Globus pallidus (tissue), 1 donor: ENCODE data around the gene ANKRD13A.
"Not testable (repeated sequence)": the region's sequence is repeated elsewhere in the genome, so short reads cannot be mapped to it uniquely, and the experiment has no call there.

Experiments used
- DNase-seq: peaks from one replicate; pipeline ENCODE4 v3.0.0-alpha.2; 2015; ENCODE audit warnings: low spot score

Gene ANKRD13A

DNA sequence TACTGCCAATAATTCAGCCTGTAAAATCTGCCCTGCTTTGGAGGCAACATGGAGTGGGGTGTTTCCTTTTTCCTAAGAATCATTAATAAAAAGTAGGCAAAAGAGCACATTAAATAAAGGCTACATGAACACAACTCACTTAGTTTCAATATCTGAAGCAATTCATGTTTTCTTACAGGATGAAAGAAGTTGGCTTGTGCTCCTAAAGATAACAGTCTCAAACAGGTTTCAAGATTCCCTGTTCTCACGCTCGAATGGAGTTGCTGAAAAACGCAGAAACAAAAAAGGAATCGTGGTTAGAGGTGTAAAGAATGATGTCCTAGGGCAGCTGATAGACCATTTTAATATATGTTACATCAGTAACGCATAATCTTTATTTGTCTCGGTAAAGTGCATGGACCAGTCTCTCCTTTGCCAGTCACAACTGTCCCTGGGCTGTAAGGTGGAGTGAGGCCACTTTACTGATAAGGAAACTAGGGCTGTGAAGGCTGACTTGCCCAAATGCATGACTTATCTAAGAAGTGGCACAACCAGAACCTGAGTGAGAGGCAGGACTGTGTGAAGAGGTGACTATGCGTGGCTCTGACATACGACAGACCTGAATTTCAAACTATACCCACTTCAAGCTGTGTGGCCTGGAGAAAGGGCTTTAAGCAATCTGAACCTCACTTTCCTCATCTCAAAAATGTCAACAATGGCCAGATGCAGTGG, 15.6 kb upstream of the ANKRD13A start:
- no peak for DNase-seq

DNA sequence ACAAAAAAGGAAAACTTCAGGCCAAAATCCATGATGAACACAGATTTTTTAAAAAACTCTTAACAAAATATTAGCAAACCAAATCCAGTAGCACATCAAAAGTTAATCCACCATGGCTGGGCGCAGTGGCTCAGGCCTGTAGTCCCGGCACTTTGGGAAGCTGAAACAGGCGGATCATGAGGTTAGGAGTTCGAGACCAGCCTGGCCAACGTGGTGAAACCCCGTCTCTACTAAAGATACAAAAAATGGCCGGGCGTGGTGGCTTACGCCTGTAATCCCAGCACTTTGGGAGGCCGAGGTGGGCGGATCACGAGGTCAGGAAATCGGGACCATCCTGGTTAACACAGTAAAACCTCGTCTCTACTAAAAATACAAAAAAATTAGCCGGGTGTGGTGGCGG, 13.0 kb upstream of the ANKRD13A start:
- not testable (repeated sequence) for DNase-seq

GRCh38 chr12:109987615-109988014, 11.6 kb upstream of the ANKRD13A start:
- DNase-seq = no peak

DNA sequence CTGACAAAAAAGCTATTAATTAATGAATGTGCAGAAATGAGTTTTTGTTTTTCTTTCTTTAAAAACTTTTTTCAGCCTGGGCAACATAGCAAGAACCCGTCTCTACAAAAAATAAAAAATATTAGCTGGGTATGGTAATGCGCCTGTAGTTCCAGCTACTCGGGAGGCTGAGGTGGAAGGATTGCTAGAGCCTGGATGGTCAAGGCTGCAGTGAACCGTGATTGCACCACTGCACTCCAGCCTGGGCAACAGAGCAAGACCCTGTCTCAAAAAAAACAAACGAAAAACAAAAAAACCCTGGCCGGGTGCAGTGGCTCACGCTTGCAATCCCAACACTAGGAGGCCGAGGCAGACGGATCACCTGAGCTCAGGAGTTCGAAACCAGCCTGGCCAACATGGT, 11.0 kb upstream of the ANKRD13A start:
- no peak for DNase-seq

DNA sequence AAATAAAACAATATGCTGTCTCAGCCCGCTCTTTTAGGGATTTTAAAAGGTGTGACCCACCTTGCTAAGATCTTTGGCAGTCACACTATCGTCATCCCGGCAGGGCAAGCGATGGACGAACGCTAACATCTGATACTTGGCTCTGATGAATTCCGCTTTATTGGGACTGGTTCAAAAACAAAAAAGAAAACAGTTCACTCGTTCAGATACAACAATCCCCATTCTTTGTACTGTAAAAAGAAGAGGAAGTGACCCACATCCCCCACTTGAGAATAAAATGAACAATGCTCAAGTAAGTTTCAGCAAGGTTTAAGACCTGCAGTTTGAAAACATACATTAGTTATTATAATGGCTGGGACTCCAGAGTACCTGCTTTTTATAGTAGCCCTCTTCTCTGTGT, 10.3 kb upstream of the ANKRD13A start:
- DNase-seq = peak; percentile 26

GRCh38 chr12:109989380-109989779, 9.8 kb upstream of the ANKRD13A start:
- no peak for DNase-seq

DNA sequence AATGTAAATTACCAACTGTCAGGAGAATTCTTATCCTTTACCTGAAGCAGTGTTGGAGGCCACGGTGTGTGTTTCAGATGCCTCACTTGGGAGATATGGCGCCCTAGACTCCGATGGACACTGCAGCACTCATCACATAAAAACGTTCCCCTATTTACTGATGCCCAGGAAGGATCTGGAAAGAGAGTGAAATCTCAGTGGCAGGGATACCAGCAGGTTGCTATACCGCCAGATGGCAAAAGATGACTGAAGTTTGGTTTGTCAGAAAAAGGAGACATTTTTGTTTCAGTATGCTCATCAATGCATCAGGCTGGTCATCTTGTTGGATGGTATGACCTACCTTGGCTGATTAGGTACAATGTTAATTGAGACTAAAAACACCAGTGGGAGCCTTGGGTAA, 7.6 kb upstream of the ANKRD13A start:
- DNase-seq = no peak

DNA sequence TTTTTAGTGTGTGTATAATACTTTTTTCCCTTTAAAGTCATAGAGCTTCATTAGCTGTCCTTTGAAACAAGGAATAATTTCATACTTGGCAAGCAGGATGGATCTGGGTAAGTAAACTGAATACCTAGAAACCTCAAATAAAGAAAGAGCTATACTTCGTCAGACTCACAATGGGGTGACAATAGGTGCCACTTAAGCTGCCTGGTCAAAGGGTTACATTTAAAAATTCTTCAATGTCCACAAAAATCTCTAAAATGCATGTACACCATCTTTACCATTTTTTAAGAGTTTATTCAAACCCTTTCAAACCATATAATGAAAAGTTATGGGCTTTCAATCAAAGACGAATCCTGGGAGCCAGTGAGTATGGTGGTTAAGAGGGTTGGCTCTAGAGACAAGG, 6.1 kb upstream of the ANKRD13A start:
- no peak for DNase-seq

- no peak for DNase-seq
Observed at GRCh38 chr12:109994401-109995175, 4.6 kb upstream of the ANKRD13A start.

GRCh38 chr12:109995361-109995685, 3.9 kb upstream of the ANKRD13A start:
- DNase-seq = no peak

DNA sequence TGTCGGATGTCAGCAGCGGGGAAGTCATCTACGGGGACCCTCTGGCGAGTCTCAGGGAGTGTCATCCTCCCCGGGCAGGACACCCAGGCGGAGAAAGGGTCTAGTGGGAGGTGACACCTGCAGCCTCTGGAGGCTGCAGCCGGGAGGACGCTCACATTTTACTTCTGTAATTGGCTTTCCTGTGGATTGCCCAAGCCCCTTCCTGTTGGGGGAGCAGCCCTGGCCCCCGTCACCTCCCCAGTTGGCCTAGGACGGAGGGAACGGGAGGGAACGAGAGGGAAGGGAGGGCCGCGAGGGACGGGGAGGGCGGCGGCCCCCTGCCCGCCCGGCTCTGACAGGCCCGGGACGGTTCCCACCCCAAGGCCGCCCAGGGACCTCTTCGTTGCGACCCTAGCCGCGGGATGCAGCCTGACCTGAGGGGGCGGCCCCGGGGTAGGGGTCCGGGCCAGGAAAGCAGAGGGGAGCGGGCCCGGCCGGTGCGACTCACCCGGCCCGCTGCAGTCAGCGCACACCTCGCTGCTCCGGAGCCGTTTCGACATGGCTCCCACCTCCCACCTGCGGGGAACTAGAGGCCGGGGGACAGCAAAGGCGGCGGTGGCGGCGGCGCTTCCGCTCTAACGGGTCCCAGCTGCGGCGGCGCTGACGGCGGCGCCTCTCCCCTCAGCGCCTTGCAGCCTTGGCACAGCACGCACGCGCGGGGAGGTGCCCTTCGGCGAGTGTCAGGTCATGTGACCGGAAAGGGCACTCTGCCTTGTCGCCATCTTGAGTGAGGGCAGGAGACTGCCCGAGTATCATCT, 3.3 kb upstream of the ANKRD13A start, which contains the start of gene GIT2:
TSS of gene GIT2 (minus strand) at position 683 of the 797 bp plus-strand sequence. CDS start at position 539, 144 bp downstream.
- peak; percentile 94 for DNase-seq

GRCh38 chr12:109996483-109996853, 2.8 kb upstream of the ANKRD13A start:
- no peak for DNase-seq

DNA sequence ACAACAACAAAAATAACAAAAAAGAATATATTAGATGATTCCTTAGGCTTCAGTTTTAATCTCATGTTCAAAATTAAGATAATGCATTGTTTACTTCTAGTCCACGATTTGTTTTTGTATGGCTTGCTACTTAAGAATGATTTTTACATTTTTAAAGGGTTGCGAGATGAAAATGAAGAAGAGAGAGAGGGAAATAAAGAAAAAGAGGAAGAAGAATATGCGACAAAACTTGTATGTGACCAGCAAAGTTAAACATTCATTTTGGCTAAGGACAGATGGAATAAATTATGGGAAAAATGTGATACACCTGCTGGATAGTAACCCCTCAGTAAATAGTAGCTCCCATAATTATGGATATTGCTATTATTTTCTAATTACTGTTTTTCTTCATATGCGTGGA, 1.8 kb upstream of the ANKRD13A start:
- no peak for DNase-seq

DNA sequence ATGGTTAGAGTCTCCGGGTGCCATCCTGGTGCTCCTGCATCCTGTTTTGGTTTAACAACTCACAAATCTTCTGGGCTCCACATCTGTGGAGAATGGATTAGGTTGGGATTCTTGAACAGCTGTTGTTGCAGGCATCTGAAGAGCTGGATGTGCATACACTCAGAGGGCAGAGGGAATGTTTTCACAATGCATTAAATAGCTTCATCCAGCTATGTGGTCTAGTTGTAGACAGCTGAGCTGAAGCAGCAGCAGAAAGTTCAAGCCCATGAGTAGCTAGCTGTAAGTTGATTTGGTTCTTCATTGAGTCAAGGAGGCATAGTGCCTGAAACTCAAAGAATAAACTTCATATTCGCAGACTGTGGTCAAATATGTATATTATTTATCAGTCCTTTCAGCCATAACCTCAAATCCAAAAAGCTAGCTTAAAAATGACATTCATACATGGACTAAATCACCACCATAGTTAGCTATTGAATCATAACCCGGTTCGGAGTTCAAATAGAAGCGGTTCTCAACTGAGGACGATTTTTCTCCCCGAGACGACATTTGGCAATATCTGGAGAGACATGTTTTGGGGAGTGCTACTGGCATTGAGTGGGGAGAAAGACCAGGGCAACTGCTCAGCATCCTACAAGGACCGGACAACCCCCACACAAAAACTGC, 858 bp upstream of the ANKRD13A start:
- DNase-seq = no peak

GRCh38 chr12:109999649-109999971, 380 bp downstream of the ANKRD13A start:
- DNase-seq = no peak

DNA sequence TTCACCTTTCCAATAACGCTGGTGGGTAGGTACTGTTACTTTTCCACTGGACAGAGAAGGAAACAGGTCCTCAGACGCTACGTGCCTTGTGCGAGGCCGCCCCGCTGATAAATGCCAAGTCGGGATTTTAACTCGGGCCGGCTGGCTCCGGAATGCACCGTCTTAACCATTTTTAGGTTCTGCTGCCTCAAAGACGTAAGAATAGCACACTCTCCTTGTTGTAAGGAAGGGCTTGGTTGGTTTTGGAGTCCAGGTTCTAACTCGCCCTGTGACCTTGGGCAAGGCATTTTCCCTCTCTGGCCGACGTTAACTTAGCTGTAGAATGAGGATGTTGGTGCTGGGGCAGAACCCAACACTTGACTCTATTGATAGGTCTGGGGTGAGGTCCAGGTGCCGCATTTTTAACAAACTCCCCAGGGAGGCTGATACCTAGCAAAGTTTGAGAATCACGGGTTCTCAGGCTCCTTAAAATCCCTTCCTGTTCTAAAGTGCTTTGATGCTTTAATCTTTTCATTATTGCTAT, 814 bp downstream of the ANKRD13A start:
- DNase-seq = no peak

DNA sequence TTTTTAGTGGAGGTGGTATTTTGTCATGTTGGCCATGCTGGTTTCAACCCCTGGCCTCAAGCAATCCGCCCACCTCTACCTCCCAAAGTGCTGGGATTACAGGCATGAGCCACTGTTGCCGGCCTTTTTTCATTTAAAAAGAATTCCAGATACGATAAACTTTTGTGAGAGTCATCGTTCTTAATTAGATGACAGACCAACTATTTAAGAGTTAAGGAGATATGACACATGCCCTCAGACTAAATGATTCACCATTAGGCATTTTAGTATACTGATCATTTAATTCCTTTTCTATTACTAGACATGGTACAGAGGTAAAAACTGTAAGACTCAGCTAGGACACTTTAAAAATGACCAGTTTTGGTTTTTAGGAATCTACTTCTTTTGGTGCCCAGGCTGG, 2.4 kb downstream of the ANKRD13A start:
- no peak for DNase-seq

GRCh38 chr12:110002676-110003515, 3.7 kb downstream of the ANKRD13A start:
- DNase-seq = no peak

DNA sequence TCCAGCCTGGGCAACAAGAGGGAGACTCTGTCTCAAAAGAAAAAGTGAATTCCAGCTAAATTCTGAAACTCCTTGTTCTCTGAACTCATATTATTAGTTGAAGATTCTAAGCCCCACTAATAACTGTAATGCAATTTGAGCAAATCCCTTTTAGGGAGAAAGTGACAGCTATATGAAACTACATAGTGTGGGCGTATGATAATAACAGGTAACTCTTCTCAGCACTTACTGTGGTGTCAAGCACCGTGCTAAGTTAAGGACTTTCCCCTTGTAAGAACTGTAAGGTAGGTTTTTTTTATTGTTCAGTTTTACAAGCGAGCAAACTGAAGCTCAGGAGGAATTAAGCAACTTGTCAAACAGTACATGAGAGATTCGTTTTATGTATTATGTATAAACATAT, 5.4 kb downstream of the ANKRD13A start:
- DNase-seq = no peak

DNA sequence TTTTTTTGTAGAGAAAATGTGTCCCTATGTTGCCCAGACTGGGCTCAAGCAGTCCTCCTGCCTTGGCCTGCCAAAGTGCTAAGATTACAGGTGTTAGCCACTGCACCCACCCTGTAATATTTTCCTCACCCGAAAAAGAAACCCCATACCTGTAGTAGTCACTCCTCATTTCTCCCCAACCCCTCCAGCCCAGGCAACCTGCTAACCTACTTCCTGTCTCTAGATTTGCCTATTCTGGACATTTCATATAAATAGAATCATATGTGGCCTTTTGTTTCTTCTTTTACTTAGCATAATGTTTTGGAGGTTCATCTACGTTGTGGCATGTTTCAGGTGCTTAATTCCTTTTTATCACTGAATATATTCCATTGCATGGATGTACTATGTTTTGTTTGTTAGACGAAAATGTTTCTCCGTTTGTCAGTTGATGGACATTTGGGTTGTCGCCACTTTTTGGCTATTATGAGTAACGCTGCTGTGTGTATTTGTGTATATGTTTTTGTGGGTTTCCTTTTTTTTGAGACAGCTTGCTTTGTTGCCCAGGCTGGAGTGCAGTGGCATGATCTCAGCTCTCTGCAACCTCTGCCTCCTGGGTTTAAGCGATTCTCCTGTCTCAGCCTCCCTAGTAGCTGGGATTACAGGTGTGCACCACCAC, 6.2 kb downstream of the ANKRD13A start:
- DNase-seq = no peak

DNA sequence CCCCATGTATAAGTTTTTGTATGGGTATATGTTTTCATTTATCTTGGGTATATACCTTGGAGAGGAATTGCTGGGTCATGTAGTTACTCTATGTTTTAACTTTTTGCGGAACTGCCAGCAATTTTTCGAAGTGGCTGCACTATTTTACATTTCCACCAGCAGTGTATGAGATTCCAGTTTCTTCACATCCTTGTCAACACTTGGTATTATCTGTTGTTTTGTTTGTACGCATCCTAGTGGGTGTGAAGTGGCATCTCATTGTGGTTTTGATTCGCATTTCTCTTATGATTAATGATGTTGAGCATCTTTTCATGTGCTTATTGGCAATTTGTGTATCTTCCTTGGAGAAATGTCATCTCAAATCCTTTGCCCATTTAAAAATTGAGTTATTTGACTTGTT, 6.9 kb downstream of the ANKRD13A start:
- DNase-seq = no peak
